NCI-H226 (cell line): ENCODE measurements around the gene TTLL11.

Source experiments
- DNase-seq: peaks from one replicate; pipeline ENCODE4 v3.0.0-alpha.2; 2015

TTLL11 gene

DNA sequence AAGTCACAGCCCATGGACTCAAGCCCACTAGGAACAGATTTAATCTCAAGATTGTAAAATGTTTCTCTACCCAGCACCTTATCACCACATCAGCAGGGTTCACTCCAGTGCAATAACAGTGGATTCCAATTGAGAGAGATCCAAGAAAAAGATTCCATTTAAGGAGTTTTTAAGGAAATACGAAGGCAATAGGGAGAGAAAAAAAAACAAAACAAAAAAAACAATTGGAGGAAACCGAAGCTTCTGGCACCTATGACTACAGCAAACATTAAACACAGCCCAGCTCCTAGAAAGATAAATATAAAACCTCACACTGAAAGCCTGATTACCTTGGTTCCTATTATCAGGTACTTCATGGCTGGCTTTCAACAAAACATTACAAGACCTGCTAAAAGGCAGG is 249.0 kb downstream of the TTLL11 start:
- DNase-seq = no peak

DNA sequence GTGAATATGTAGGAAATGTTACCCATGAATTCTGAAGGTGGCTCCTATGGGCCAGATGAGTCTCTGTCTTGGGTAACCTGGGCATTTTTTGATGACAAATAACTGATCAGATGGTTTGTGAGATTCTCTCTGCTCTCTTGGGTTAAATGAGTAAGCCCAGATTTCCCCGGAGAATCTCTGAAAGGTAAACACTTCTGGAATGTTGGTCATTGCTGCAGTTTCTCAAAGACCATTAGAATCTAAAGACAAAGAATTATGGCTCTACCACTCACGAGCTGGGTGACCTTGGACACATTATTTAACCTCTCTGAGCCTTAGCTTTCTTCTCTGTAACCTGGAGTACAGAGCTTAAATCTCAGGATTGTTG is 250.5 kb downstream of the TTLL11 start:
- no peak for DNase-seq

GRCh38 chr9:121841771-121842611 is 251.1 kb downstream of the TTLL11 start:
- DNase-seq = no peak

- DNase-seq = no peak
These were observed 252.0 kb downstream of the TTLL11 start for GRCh38 chr9:121840838-121841760.

DNA sequence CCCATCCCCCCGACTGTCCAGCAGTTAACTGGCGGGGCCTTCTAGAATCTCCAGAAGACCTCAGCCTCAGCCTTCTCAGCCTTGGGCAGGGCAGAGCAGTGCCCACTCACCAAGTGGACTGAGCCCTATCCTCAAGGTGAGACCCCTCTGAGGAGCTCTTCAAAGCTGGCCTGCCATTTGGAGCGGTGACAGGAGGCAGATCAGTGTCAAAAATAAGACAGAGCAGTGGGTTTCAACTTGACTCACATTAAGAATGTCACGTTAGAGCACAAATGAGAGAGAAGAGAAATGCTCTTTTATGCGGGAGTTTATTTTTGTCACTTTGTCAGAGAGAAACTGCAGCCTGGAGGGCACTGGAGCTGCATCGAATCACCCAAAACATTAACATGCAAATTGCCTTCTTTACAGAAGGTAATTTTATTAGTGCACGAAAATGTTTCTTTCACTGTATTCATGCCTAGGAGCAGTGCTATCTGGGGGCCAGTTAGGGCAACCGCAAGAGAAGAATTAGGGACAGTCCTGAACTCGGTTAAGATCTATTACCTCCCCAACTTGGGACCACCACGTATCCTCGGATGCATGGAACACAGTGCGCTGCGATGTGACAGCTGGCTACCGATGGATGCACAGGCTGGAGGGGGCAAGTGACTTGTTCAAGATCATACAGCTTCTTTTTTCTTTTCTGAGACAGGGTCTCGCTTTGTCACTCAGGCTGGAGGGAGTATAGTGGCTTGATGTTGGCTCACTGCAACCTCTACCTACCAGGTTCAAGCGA is 253.2 kb downstream of the TTLL11 start:
- DNase-seq = no peak

- DNase-seq = no peak
These were observed 254.1 kb downstream of the TTLL11 start for GRCh38 chr9:121838746-121839669.

GRCh38 chr9:121837113-121837961 is 255.8 kb downstream of the TTLL11 start:
- DNase-seq = no peak

GRCh38 chr9:121836366-121836885 is 256.7 kb downstream of the TTLL11 start:
- DNase-seq = no peak

GRCh38 chr9:121835587-121836365 is 257.3 kb downstream of the TTLL11 start:
- DNase-seq = no peak

- DNase-seq = no peak
These were observed 260.0 kb downstream of the TTLL11 start for GRCh38 chr9:121833061-121833460.

GRCh38 chr9:121831869-121832268 is 261.2 kb downstream of the TTLL11 start:
- no peak for DNase-seq

DNA sequence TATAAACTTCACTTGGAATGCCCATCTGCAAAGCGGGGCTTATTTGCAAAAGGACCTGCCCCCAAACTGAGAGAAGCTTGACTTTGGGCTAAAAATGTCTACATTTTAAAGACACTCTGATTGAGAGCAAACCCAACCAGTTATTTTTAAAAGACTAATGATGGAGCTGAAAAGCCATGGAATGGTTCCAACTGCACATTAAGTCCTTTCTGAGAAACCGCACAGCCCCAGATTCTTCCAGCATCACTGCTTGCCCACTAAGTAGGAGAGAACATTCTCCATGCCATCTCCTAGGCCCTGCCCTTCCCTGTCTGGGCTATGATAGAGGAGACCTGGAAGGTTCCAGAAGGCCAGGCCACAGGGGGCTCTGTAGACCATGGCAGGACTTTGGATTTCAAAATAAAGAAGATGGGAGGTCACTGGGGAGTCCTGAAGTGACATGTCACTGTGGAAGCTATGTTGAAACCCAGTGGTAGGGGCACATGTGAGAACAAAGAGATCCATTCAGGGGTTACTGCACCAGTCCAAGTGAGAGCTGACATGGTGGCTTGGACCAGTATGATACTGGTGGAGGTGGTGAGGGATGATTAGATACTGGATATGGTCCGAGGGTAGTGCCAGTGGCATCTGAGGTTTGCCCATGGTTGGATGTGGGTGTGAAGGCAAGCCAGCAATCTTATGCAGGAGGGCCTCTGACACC is 262.5 kb downstream of the TTLL11 start:
- no peak for DNase-seq

DNA sequence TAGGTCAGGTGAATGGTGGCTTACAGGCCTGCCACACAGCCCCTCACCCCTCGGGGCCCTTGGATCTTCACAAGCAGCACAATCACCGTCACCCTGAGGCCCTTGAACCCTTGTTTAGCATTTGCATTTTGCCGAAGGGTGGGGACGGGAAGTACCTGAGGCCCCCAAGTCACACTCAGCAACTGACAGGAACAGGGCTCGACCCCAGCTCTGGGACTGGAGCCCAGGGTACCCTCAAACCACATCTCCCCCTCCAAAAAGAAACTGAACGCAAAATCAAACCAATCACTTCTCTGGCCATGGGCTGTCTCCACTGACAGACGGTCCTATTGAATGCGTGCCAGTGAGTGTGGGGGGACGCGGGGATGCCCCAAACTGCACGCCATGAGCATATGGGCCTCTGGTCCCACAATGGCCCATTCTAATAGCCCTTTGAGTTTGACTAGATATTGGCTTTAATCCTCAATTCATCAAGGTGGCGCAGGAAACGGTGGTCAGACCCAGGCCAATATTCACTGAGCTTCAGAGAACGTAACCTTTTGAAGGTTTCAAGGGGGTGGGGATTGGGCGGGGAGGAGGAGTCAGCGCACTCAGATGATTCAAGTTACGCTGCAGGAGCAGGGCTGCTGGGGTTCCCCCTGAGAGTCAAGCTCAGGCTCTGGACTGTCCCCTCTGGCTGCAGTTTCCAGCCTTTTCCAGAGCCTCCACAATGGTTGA is 265.7 kb downstream of the TTLL11 start:
- DNase-seq = no peak

DNA sequence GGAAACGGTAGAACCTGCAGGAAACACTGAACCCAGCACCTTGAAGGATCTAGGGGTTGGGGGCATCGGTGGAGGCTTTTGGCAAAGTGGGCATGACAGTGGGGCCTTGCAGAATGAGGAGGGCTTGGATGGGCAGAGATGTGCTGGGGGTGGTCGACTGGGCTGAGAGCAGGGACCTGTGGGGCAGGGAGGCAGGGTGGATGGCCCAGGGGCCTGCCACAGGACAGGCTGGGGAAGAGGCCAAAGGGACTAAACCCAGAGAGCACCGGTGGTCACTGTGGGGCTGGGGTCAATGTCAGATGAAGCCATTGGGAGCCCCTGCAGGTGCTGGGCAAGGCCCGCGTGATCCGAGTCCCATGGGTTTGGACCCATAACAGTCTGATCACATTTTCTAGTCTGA is 266.4 kb downstream of the TTLL11 start:
- no peak for DNase-seq

DNA sequence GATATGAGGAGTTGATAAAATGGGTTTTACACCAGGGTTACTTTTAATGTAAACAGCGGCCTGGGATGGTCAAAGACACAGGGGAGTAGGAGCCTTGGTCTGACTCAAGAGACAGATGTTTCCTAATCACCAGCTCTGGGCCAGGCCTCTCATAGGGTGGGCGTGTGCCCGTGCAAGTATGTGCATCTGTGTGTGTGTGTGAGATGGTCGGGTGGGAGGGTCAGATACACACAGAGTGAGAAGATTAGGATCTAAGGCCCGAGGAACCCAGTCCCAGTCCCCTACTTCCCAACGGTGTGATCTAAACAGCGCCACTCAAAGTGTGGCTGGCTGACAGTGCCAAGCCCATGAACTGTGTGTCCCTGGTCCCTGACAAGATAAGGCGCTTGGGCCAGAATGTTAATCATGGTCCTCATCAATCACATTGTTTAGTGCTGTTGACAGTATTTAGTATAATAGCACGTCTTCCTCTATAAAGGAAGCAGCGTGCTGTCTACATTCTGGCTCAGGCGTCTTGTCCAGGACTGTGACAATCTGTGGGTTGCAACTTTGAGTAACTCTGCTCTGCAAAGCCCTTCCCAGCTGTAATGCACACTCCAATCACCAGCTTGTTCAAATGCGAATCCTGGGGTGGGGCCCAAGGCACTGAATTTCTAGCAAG is 267.9 kb downstream of the TTLL11 start:
- DNase-seq = no peak

DNA sequence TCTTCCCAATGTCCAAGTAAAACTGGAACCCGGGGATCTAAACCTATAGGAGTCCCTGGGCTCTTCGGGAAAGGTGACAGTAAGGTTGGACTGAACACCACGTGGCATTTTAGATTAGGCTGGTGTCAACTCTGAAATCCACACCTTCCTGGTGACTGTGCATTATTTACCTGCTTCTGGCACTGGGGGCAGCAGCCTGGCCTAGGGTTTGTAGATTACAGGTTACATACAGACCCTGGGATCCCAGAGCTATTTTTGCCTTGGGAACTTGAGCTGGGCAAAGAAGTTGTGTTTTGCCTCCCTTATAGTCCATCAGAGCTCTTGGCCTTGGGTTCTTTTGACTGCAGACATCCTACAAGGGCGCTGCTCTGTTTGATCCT is 268.5 kb downstream of the TTLL11 start:
- no peak for DNase-seq

DNA sequence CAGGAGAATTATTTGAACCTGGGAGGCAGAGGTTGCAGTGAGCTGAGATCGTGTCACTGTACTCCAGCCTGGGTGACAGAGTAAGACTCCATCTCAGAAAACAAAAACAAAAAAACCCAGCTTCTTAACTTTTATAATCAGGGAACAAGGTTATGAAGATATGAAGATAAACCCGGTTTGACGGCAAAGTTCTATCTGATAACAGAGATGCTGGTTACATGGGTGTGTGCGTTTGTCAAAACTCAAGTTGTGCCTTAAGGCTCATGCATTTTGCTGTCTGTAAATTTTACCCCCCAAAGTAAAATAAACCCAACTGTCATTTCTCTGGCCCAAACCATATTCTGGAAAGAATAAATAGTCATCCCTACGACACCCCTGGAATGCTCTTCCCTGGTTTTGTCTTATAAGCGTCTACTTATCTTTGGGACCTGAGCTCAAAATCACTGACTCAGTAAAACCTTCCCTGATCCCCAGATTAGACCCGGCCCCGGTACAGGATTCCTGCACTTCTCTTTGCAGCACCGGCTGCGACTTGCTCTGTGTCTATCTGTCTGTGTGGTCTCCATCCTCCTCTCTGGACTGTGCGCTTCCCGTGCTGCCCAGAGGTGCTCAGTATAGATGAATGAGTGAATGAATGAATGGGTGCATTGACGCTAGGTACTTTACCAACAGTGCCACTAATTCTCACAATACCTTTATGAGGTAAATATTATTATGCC is 269.5 kb downstream of the TTLL11 start:
- no peak for DNase-seq
